ENCODE results near the gene KRT14. TPM values are rescaled to one million over a fixed set of nuclear protein-coding genes. Genes with fewer than 3 reads are reported as not detected.
"Not testable (repeated sequence)": the region's sequence is repeated elsewhere in the genome, so short reads cannot be mapped to it uniquely, and the experiment has no call there.

Gene KRT14
- total RNA-seq, 2 experiments from 2014 or later: not detected

- H3K9me3 Mint-ChIP-seq: no peaks in the 10 kb centered on the region
- POLR2A ChIA-PET: interaction anchor here (0.6 kb wide), 1 partner anchor 9 kb away, joined by 3 read pairs; no protein-coding TSS in a partner anchor
- DNase-seq: no peak
- CTCF ChIA-PET: interaction anchor here (1.2 kb wide), 1 partner anchor 75 kb away, joined by 4 read pairs; no protein-coding TSS in a partner anchor
- no peak overlapping the region for H3K4me3 Mint-ChIP-seq
- no peaks in the 10 kb centered on the region for H3K36me3 Mint-ChIP-seq
- no peak overlapping the region for H3K27ac Mint-ChIP-seq
- intact Hi-C loops (cut with micrococcal nuclease): no loop called here
- H3K27me3 Mint-ChIP-seq: peaks cover 10% of the 10 kb centered on the region
- no peaks in the 10 kb centered on the region for H3K4me1 Mint-ChIP-seq (ENCODE audit: low read depth)
Observed at GRCh38 chr17:41588126-41588810, 1.6 kb upstream of the KRT14 start.

GRCh38 chr17:41585301-41586056 is 1.2 kb downstream of the KRT14 start:
- H3K36me3 Mint-ChIP-seq: no peaks in the 10 kb centered on the region
- no peaks in the 10 kb centered on the region for H3K9me3 Mint-ChIP-seq
- no peaks in the 10 kb centered on the region for H3K4me1 Mint-ChIP-seq (ENCODE audit: low read depth)
- intact Hi-C loops (cut with micrococcal nuclease): no loop called here
- DNase-seq: no peak
- POLR2A ChIA-PET: no interaction called here
- no peak overlapping the region for H3K4me3 Mint-ChIP-seq
- CTCF ChIA-PET: interaction anchor here (1.5 kb wide), 1 partner anchor 77 kb away, joined by 3 read pairs; no protein-coding TSS in a partner anchor
- peaks cover 10% of the 10 kb centered on the region for H3K27me3 Mint-ChIP-seq
- H3K27ac Mint-ChIP-seq: no peak overlapping the region

GRCh38 chr17:41584331-41584927 is 2.3 kb downstream of the KRT14 start:
- peaks cover 10% of the 10 kb centered on the region for H3K27me3 Mint-ChIP-seq
- H3K4me1 Mint-ChIP-seq (ENCODE audit: low read depth); H3K9me3 Mint-ChIP-seq; H3K27ac Mint-ChIP-seq; H3K36me3 Mint-ChIP-seq; intact Hi-C loops (cut with micrococcal nuclease); H3K4me3 Mint-ChIP-seq; DNase-seq; POLR2A ChIA-PET: not testable (repeated sequence)
- CTCF ChIA-PET: interaction anchor here (1.5 kb wide), 1 partner anchor 79 kb away, joined by 3 read pairs; no protein-coding TSS in a partner anchor

- peaks cover 11% of the 10 kb centered on the region for H3K27me3 Mint-ChIP-seq
- no peaks in the 10 kb centered on the region for H3K4me1 Mint-ChIP-seq (ENCODE audit: low read depth)
- no peaks in the 10 kb centered on the region for H3K9me3 Mint-ChIP-seq
- no peaks in the 10 kb centered on the region for H3K36me3 Mint-ChIP-seq
- ChIA-PET CTCF (interaction anchor here (0.7 kb wide), 1 partner anchor 65 kb away, joined by 3 read pairs; no protein-coding TSS in a partner anchor), POLR2A (no interaction called here)
- DNase-seq: no peak
- intact Hi-C loops (cut with micrococcal nuclease): no loop called here
- no peak overlapping the region for H3K27ac Mint-ChIP-seq
- H3K4me3 Mint-ChIP-seq: no peak overlapping the region
Observed at GRCh38 chr17:41583137-41584127, 3.3 kb downstream of the KRT14 start.

- POLR2A ChIA-PET; intact Hi-C loops (cut with micrococcal nuclease); H3K27ac Mint-ChIP-seq; H3K36me3 Mint-ChIP-seq; H3K9me3 Mint-ChIP-seq; H3K4me3 Mint-ChIP-seq; DNase-seq; H3K4me1 Mint-ChIP-seq (ENCODE audit: low read depth): not testable (repeated sequence)
- peaks cover 17% of the 10 kb centered on the region for H3K27me3 Mint-ChIP-seq
- CTCF ChIA-PET: interaction anchor here (1.1 to 2.1 kb wide), 3 partner anchors 67 to 82 kb away, joined by 4 to 10 read pairs (median 6); no protein-coding TSS in a partner anchor
Observed at GRCh38 chr17:41582061-41582968, 4.4 kb downstream of the KRT14 start.

- POLR2A ChIA-PET: no interaction called here
- H3K27ac Mint-ChIP-seq: no peak overlapping the region
- DNase-seq: no peak
- H3K4me3 Mint-ChIP-seq: no peak overlapping the region
- peaks cover 21% of the 10 kb centered on the region for H3K27me3 Mint-ChIP-seq
- H3K9me3 Mint-ChIP-seq: no peaks in the 10 kb centered on the region
- CTCF ChIA-PET: interaction anchor here (0.6 to 2.1 kb wide), 5 partner anchors 13 to 83 kb away, joined by 3 to 10 read pairs (median 6); no protein-coding TSS in a partner anchor
- H3K36me3 Mint-ChIP-seq: no peaks in the 10 kb centered on the region
- no peaks in the 10 kb centered on the region for H3K4me1 Mint-ChIP-seq (ENCODE audit: low read depth)
- intact Hi-C loops (cut with micrococcal nuclease): no loop called here
Observed at GRCh38 chr17:41581366-41582060, 5.2 kb downstream of the KRT14 start.

- Mint-ChIP-seq H3K4me1 (ENCODE audit: low read depth) (no peaks in the 10 kb centered on the region), H3K27me3 (peaks cover 26% of the 10 kb centered on the region), H3K27ac (no peak overlapping the region), H3K36me3 (no peaks in the 10 kb centered on the region), H3K9me3 (no peaks in the 10 kb centered on the region), H3K4me3 (no peak overlapping the region)
- intact Hi-C loops (cut with micrococcal nuclease): no loop called here
- ChIA-PET POLR2A (no interaction called here), CTCF (interaction anchor here (0.6 to 2.1 kb wide), 4 partner anchors 13 to 83 kb away, joined by 3 to 10 read pairs (median 7); no protein-coding TSS in a partner anchor)
- DNase-seq: no peak
Observed at GRCh38 chr17:41580687-41581365, 5.9 kb downstream of the KRT14 start.

- intact Hi-C loops (cut with micrococcal nuclease): no loop called here
- DNase-seq: no peak
- Mint-ChIP-seq H3K27me3 (peaks cover 25% of the 10 kb centered on the region), H3K4me1 (ENCODE audit: low read depth) (no peaks in the 10 kb centered on the region), H3K4me3 (no peak overlapping the region), H3K9me3 (no peaks in the 10 kb centered on the region), H3K36me3 (no peaks in the 10 kb centered on the region), H3K27ac (no peak overlapping the region)
- POLR2A ChIA-PET: no interaction called here
- CTCF ChIA-PET: interaction anchor here (1.0 to 3.1 kb wide), 9 partner anchors 13 to 93 kb away, joined by 3 to 19 read pairs (median 4); no protein-coding TSS in a partner anchor
Observed at GRCh38 chr17:41580244-41580575, 6.5 kb downstream of the KRT14 start.

- H3K36me3 Mint-ChIP-seq: no peaks in the 10 kb centered on the region
- peaks cover 28% of the 10 kb centered on the region for H3K27me3 Mint-ChIP-seq
- no peak overlapping the region for H3K27ac Mint-ChIP-seq
- H3K4me3 Mint-ChIP-seq: no peak overlapping the region
- peak; percentile 89 for DNase-seq
- no peaks in the 10 kb centered on the region for H3K4me1 Mint-ChIP-seq (ENCODE audit: low read depth)
- ChIA-PET POLR2A (interaction anchor here (0.7 kb wide), 1 partner anchor 9 kb away, joined by 3 read pairs; no protein-coding TSS in a partner anchor), CTCF (interaction anchor here (0.7 to 3.1 kb wide), 11 partner anchors 8 to 164 kb away, joined by 3 to 19 read pairs (median 4); partner anchors contain the start of gene KRT9)
- intact Hi-C loops (cut with micrococcal nuclease): loop anchor here (1.0 kb wide), 1 partner anchor 30 kb away; no protein-coding TSS in a partner anchor
- H3K9me3 Mint-ChIP-seq: no peaks in the 10 kb centered on the region
Observed at GRCh38 chr17:41579484-41580243, 7.0 kb downstream of the KRT14 start.

Measured in activated CD4-positive, alpha-beta memory T cell treated with anti-CD3 and anti-CD28 coated beads for 36 hours (primary cell).